HG02588 (cell line): Measurements from ENCODE around the gene MCF2L.

Experiments used
- ATAC-seq: cut with Tn5 transposase; IDR thresholded peaks from one replicate; pipeline ENCODE4 v1.9.1; 2021; ENCODE audit warnings: mild to moderate bottlenecking, moderate library complexity; ENCODE audit not compliant: unreplicated experiment

Gene MCF2L

GRCh38 chr13:112963641-112964040, 5.4 kb upstream of the MCF2L start:
- ATAC-seq: no peak

GRCh38 chr13:112964971-112965492, 4.0 kb upstream of the MCF2L start:
- no peak for ATAC-seq

- no peak for ATAC-seq
Observed at GRCh38 chr13:112965573-112966115, 3.4 kb upstream of the MCF2L start.

- ATAC-seq: no peak
Observed at GRCh38 chr13:112966776-112967175, 2.2 kb upstream of the MCF2L start.

- ATAC-seq: no peak
Observed at GRCh38 chr13:112967686-112968379, 1.2 kb upstream of the MCF2L start.

GRCh38 chr13:112968380-112968909, 569 bp upstream of the MCF2L start:
- ATAC-seq: no peak

- ATAC-seq: no peak
Observed at GRCh38 chr13:112969692-112970338, 801 bp downstream of the MCF2L start.

GRCh38 chr13:112970552-112971287, 1.7 kb downstream of the MCF2L start:
- no peak for ATAC-seq

- no peak for ATAC-seq
Observed at GRCh38 chr13:112971288-112971643, 2.3 kb downstream of the MCF2L start.

- ATAC-seq: no peak
Observed at GRCh38 chr13:112972258-112972657, 3.2 kb downstream of the MCF2L start.

GRCh38 chr13:112972867-112973576, 4.0 kb downstream of the MCF2L start:
- ATAC-seq: no peak

GRCh38 chr13:112973577-112973951, 4.5 kb downstream of the MCF2L start:
- no peak for ATAC-seq

GRCh38 chr13:112974125-112974524, 5.1 kb downstream of the MCF2L start:
- no peak for ATAC-seq

- no peak for ATAC-seq
Observed at GRCh38 chr13:112974671-112975070, 5.7 kb downstream of the MCF2L start.

GRCh38 chr13:112975401-112975939, 6.5 kb downstream of the MCF2L start:
- ATAC-seq: no peak

- no peak for ATAC-seq
Observed at GRCh38 chr13:112976526-112976925, 7.5 kb downstream of the MCF2L start.

- no peak for ATAC-seq
Observed at GRCh38 chr13:112977091-112977490, 8.1 kb downstream of the MCF2L start.

GRCh38 chr13:112977525-112977924, 8.5 kb downstream of the MCF2L start:
- no peak for ATAC-seq

GRCh38 chr13:112978561-112979405, 9.8 kb downstream of the MCF2L start:
- ATAC-seq: no peak
